HG02588 (cell line): ENCODE data around the gene SRGN.

Experiments
- ATAC-seq: cut with Tn5 transposase; IDR thresholded peaks from one replicate; pipeline ENCODE4 v1.9.1; 2021; ENCODE audit warnings: mild to moderate bottlenecking, moderate library complexity; ENCODE audit not compliant: unreplicated experiment

The SRGN gene

DNA sequence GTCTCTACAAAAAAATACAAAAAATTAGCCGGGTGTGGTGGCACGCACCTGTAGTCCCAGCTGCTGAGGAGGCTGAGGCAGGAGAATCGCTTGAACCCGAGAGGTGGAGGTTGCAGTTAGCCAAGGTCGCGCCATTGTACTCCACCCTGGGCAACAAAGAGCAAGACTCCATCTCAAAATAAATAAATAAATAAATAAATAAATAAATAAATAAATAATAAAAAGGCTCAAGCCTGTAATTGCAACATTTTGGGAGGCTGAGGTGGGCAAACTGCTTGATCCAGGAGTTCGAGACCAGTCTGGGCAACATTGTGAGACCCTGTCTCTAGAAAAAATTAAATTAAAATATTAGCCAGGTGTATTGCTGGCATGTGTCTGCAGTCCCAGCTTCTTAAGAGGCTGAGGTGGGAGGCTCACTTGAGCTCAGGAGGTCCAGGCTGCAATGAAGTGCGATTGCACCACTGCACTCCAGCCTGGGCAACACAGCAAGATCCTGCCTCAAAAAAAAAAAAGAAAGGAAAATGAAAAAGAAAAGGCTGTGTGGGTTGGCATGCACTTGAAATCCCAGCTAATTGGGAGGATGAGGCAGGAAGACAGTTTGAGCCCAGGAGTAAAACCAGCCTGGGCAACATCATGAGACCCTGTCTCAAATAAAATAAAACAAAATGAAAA, 27.6 kb upstream of the SRGN start:
- no peak for ATAC-seq

DNA sequence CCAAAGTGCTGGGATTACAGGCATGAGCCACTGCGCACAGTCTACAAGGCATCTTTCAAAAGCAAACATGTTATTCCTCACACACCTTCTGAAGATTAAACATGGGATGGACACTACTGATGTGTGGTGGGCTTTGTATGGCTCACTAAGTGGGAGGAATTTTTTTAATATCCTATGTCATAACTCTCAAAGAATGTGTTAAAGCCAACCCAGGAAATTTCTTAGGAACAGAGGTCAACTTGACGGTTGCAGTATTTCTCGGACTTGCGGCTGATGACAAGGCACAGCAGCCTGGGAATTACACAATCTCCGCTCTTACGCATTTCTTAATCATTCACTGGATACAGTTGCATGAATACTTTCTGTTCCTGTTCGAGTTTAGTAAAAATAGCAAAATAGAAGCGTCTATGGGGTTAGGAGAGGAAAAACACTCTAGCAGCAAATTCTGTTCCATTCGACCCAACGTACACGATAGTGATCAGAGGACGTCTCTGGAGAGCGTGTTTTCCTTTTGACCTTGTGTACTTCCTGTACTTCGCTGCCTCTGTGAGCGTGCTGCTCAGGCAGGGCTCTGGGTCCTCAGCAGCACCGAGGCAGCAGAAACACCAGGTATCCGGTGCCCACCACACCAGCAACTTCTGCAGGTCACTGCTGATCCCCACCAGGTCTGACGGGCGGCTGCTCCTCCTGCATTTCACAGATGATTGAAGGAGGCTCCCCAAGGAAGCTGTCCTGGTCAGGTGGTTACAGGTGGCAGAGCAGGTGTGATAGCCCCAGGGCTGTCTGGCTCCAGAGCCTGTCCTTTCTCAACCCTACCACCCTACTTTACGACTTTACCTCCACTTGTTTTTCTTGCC, 26.4 kb upstream of the SRGN start:
- no peak for ATAC-seq

DNA sequence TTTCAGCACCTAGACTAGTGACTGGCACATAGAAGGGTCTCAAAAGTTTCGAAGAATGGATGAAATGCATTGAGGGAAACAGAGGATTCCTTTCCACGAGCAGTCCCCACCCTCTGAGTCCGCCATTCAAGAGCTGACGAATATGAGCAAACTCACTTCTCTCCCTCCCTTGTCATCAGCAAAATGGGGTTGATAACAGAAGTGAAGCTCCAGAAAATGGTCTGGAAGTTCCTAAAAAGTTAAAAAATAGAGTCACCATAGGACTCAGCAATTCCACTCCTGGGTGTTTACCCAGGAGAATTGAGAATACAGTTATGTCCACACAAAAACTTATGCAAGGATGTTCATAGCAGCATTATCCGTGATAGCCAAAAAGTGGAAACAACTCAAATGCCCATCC, 25.0 kb upstream of the SRGN start:
- ATAC-seq, result no peak

DNA sequence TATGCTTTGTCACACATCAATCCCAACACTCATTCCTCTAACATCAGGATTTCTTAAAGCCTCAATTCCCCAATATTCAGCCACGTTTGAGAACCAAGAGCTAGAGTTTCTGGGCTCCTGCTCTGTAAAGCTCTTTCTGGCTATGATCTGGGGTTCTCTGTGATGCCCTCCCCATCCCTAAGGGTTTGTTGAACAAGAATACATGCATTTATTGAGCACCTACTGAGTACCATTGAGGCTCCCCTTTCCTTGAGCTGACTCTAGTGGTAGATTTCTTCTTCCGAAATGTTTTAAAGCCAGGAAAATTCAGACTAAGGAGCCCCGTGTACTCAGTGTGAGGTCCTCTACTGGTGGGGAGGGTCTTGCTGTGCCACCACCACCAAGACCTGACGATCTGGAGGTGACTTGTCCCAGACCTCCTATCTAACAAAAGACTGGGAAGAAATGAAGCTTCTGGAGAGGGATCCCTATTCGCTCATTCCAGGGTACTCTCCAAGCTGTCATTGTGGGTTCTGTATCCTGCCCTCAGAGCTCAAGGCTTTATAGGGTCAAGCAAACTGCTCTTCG, 23.1 kb upstream of the SRGN start:
- ATAC-seq, result no peak

DNA sequence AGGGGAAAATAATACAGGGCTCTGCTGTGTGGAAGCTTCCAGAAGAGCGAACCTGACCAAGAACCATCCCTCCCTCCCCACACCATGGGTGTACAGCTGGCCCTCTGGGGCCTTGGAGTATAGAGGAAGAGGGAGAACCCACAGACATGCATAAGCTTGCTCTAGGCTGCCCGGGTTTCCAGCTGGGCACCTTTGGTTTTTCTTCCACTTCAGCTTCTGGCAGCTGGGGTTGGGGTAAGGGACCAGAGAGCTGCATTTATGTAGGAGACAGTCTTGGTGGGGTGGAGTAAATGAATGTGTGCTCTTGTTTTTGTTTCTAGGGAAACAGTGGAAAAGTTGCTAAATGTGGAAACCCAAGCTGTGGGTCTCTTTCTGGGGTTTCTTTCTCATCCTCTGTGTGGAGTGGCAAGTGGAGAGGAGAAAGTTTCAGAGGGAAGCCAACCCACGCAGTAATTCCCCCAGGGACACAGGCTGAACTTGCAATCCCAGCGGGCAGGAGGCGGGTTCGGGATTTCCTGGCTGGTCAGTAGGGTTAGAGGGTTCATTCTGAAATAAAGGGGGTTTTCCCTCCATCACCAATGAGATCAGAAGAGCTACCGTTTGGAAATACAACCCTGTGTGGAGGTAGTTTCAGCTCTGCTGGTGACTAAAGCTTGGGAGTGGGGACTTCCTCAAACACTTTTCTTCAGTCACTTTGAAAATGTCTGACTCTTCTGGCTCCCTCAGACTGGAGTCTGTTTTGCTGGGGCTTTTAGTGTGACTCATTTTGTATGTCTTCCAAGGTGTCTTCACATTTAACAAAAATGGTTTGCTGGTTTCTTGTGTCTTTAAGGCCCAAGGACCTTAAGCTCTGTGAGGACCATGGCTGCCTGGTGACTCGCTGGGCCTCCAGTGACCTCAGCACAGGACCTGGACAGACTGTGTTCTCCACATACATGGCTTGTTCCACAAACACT, 22.2 kb upstream of the SRGN start:
- peak; percentile 51 for ATAC-seq

DNA sequence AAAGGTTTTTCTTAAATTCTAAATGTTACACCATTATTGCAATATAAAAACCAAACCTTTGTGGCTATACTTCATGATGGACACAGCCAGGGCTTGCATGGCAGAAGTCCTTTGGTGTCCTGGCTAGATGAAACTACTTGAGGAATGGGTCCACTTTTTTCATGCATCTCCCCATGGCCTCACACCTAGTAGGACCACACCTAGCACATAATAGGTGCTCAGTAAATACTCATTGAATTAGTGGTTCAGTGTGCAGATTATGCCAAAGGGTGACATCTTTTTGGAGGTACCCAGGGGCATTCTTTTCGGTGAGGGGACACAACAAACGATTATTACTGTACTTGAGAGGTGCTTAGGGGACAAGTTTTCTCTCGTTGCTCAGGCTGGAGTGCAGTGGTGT, 20.7 kb upstream of the SRGN start:
- ATAC-seq, result no peak

DNA sequence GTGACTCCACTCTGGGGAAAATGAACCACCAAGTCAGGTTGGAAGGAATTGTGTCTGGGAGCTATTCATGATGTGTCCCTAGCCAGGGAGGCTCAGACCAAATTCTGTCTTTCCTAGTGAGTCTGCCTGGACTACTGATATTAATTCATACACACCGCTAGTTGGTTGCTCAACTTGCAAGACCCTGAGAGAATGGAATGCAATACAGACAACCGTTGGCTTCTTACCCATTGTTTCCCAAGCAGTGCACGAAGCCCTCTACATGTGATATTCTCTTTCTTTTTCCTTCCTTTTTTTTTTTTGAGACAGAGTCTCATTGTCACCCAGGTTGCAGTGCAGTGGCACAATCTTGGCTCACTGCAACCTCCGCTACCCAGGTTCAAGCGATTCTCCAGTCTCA, 19.4 kb upstream of the SRGN start:
- no peak for ATAC-seq

DNA sequence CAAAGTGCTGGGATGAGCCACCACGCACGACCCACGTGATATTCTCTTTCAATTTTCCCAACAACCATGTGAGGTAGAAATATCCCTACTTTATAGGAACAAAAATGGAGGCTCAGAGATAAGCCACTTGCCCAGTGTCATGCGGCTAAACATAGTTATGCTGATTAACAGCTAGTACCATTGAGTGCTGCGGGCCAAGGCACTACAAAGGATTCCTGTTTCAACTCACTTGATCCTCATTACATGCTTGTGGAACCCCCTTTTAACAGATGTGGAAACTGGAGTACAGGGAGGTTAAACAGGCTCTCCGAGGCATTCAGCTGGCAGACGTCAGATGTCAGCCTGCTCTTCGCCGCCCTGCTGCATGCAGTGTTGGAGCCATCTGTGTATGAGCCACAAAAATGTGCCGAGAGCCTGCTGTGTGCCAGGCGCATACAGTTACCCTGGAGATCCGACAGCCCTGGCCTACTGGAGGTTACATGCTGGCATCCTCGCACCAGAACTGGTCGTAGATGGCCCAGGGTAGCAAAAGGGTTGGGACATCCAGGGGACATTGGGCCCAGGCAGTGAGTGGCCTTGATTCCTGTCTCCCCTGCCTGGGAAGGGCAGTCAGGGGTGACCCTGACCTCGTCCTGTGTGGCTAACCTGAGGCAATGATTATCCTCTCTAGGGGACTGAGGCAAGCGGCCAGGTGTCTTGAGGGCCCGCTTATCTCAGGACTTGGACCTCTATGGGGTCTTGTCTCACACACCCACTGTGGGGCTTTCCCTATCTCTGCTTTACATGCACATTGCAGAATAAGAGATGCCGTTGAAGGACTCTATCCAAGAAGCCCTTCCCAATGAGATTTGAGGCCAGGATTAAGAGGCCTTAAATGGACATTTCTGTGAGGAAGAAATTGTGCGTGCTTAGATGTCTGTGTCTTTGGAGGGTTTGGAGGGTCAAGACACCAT, 18.5 kb upstream of the SRGN start:
- ATAC-seq, result no peak

DNA sequence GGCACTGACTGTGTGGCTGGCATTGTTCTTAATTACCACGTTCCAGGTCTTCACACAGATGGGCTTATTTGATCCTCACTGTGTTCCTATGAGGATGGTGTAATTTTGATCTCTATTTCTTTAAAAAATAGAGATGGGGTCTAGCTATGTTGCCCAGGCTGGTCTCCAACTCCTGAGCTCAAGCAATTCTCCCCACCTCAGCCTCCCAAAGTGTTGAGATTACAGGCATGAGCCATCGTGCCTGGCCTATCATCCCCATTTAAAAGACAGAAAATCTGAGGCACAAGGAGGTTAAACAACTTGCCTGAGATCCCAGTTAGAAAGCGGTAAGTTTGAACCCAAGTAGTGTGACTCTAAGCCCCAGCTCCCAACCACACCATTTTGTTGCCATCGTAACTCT, 17.0 kb upstream of the SRGN start:
- no peak for ATAC-seq

DNA sequence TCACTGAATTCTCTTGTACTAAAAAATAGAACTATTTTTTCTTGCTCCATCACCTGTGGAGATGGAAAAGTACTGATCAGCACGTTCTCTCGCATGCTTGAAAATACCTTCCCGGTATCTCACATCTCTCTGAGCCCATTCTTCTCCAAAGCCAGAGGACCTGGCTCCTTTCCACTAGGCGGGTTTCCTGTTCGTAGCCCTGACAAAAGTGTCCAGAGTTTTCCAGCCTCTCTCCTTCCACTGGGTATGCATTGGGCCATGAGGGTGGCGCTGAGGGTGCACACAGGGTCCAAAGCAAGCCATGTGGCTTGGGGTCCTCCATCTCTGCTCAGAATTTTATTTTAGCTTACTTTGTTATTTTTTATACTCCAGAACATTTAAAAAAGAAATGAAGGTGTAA, 16.3 kb upstream of the SRGN start:
- no peak for ATAC-seq

DNA sequence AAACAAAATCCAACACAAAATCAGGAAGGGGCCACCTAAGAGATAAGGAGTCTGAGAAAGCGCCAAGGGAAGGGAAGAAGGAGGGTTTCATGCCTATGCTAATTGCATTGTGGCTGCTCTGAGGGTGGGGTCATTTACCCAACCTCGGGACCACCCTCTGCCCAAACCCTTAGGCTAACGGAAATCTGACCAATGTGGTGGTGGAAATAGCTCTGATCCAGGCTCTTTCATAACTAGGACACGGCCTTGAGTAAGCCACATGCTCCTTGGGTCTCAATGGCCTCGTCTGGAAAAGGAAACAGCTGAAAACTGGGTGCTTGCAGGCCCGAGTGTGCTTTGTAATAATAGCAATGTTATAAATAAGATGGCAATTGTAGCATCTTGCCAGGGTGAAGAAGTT, 14.9 kb upstream of the SRGN start:
- no peak for ATAC-seq

DNA sequence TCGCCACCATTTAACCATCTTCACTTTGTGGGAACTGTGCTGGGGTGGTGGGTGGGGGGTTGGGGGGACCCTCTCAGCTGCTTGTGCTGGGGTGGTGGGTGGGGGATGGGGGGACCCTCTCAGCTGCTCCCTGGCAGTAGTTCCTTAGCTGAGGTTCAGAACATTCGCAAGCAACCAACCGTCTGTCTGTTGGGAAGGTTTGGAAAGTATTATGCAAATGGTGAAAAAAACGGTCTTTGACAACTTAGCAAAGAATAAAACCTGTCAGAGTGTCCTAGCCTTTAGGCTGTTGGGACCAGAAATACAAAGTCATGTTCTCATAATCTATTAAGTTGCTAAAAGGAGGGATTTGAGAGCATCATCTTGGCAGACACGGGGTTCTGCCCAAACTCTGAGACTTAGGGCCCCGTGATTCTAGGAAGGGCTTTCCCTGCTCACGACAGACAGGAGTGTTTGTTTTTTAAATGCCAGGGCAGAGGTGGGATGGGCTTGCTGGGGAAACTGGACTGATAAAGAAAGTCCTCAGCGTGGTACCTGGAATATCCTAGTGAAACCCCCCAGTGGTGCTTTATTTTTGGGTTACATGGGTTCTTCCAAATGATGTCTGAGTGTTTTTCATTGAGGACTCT, 14.1 kb upstream of the SRGN start:
- no peak for ATAC-seq

DNA sequence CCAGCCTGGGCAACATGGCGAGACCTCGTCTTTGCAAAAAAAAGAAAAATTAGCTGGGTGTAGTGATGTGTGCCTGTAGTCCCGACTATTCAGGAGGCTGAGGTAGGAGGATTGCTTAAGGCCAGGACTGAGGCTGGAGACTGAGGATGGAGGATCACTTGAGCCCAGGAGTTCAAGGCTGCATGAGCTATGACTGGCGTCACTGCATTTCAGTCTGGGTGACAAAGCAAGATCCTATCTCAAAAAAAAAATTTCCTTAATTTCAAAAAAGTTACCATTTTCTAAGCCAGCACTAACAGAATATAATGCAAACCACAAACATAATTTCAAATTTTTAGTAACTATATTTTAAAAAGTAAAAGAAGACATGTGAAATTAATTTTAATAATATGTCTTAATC, 13.4 kb upstream of the SRGN start:
- no peak for ATAC-seq

DNA sequence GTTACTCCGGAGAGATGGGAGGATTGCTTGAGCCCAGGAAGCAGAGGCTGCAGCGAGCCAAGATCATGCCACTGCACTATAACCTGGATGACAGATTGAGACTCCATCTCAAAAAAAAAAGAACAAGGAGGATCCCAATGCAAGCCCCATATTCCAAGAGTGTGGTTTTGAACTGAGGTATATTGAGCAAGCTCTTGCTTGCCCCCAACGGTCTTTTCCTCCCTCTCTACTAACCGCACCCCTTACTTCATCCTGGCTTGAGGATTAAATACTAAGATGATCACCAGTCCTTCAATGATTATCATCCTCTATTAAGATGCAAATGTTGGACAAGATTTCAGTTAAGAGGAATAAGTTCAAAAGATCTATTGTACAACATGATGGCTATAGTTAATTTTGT, 12.5 kb upstream of the SRGN start:
- ATAC-seq, result no peak

DNA sequence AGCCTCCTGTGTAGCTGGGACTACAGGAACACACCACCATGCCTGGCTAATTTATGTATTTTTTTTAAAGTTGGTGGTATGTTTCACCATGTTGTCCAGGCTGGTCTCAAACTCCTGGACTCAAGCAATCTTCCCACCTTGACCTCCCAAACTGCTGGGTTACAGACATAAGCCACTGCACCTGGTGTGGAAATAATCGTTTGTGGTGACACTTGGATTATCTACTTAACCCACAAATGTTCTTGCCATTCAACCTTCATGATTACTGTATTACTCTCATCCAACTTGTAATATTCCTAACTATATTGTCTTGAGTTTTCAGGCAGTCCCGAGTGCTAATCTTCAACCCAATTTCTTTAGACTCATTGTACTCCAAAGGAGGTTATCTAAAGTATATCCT, 9.6 kb upstream of the SRGN start:
- ATAC-seq, result no peak

DNA sequence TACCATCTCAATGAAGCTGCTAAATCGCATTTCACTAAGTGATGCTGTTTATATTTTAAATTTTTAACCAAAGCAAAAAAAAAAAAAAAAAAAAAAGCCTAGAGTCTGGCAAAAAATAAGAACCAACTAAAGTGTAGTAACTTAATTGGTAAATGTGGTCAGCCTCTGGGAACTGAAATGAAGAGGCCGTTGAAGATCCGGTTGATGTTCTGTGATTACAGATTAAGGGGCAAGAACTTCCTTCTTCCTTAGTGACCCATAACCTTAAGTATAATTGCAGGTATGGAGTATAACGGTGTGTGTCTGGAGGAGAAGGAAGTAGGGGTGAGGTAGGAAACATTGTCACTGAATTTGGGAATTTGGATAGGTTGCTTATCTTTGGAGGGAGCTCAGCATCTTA, 7.7 kb upstream of the SRGN start:
- ATAC-seq, result no peak

DNA sequence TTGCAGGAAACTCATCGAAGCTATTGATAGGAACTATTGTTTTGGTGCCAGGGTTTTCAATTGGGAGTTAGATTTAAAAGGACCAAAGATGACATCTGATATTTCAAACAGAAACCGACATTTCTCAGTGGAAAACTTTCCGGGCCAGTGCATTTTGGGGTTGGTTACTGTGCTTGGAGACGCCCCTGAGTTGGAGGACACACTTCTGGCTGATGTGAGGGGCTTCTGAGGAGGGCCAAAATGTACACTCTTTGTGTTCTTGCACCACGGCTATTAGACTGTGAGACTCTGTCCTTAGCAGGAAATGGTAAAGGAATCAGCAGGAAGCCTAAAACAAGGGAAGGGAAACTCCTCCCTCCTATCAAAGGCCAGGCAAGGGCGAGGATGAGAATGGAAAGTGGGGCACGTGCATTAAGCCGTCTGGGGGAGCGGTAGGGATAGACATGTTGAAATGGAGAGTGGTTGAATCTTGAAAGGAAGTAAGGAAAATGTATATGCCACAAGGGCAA, 1.8 kb upstream of the SRGN start:
- no peak for ATAC-seq

DNA sequence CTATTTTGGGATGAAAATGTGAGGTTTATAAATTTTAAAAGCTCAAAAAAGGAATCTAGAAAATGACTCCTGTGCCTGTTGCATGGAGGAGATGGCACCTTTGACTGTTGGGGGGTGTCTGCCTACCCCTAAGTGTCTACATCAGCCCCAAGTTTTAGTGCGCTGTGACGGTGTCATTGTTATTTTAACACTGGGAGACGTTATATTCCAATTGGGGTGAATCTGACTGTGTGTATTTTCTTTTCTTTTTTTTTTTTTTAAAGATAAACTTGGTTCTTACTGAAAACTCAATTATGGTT, 517 bp downstream of the SRGN start:
- ATAC-seq, result no peak

DNA sequence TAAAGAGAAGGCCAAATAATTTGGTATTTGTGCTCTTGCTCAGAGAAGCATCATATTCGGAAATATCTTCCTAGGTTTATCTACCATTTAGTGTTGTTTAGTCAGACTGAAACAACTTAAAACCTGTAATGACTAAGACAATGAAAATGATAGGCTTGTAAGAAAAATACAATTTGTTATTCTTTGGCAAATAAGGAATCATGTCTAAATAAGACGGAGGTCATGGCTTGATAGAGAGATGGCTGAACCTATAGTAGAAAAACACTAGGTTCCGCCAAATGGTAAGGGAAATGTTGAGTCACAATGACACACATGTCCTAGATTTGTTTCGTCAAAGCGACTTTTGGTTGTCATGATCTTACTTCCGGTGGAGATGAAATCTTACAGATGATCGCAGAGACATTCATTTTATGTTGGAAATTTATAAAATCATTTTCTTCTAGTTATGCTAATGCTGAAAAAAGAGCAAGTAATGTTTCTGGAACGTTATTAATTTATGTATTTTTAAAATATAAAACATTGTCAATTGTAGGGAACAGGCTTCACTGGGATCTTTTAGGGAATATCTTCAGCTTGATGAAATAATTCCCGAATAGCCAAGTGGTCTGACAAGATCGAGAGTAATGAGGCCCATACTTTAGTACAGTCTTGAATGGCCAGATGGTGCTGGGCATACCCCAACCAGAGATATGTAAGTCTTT, 1.0 kb downstream of the SRGN start:
- ATAC-seq, result no peak
